ENCODE measurements around the gene IRF1.

Gene IRF1

GRCh38 chr5:132435447-132435846 is 55.1 kb downstream of the IRF1 start:
- DNase-seq, result no peak

GRCh38 chr5:132434416-132435286 is 55.9 kb downstream of the IRF1 start:
- no peak for DNase-seq

GRCh38 chr5:132433141-132433540 is 57.4 kb downstream of the IRF1 start:
- no peak for DNase-seq

- DNase-seq, result no peak
These were observed 58.9 kb downstream of the IRF1 start for GRCh38 chr5:132431632-132432031.
